Ovary (tissue), 9 donors: ENCODE data around the gene RHBG. TPM values are rescaled to one million over a fixed set of nuclear protein-coding genes. Genes with fewer than 3 reads are reported as not detected.

ENCODE experiments used
- DNase-seq, 5 donors: peaks; one replicate each; pipeline ENCODE4 v3.0.0-alpha.2; 2019 to 2020
- H3K27ac ChIP-seq, 2 donors: fragments of 200-600 bp; one replicate each; pipeline versions ENCODE4 v1.5.1 to v1.8.0; 2019 to 2022
- H3K27me3 ChIP-seq: fragments of 200-600 bp; one replicate; pipeline ENCODE4 v1.8.0; 2022
- H3K36me3 ChIP-seq: fragments of 200-600 bp; sonication (generic); one replicate; pipeline ENCODE4 v1.5.1; 2019
- H3K4me1 ChIP-seq: one replicate; pipeline ENCODE4 v1.8.1; 2013; ENCODE audit warnings: mild to moderate bottlenecking, moderate library complexity; ENCODE audit not compliant: insufficient read depth
- H3K4me3 ChIP-seq: fragments of 200-600 bp; sonication (generic); one replicate; pipeline ENCODE4 v1.5.1; 2017
- H3K9me3 ChIP-seq, 2 donors: fragments of 200-600 bp in 1 of 2; sonication (generic) in 1 of 2; one replicate each; pipeline versions ENCODE4 v1.5.1 to v1.8.1; 2013 to 2019; ENCODE audit warnings: mild to moderate bottlenecking in 1 of 2, moderate library complexity in 1 of 2
- CTCF ChIP-seq, 3 donors: fragments of 450-650 bp in 2 of 3; fragments of 200-600 bp in 1 of 3; IDR thresholded peaks; one replicate each; pipeline versions ENCODE4 v1.5.1 to v1.8.0; 2016 to 2022; ENCODE audit warnings: antibody characterized with exemption in 3 of 3, mild to moderate bottlenecking in 1 of 3
- EP300 ChIP-seq: sonication (generic); formaldehyde crosslinking; IDR thresholded peaks from one replicate; pipeline ENCODE4 v1.6.1; 2017; ENCODE audit warnings: antibody characterized with exemption
- POLR2A ChIP-seq: fragments of 450-650 bp; IDR thresholded peaks from one replicate; pipeline ENCODE4 v1.6.1; 2017; ENCODE audit warnings: antibody characterized with exemption, mild to moderate bottlenecking, moderate library complexity
- WGBS, 3 donors: extraction: QIAGEN DNeasy Blood & Tissue Kit in 1 of 3; methylation state at CpG; one replicate each; pipeline versions ENCODE4 v1.1.5 to v1.1.7; 2013 to 2017; 5-methylcytosine and 5-hydroxymethylcytosine counted together
- intact Hi-C, 4 donors: fragments of 100-400 bp; cut with DNase I; formaldehyde crosslinking; loops; one replicate each; pipeline versions ENCODE4 v1.11.0 to v1.15.1; 2022 to 2023
- polyA plus RNA-seq, 2 donors: library from polyadenylated mRNA; stranded (reverse); fragments of 200-250 nt in 1 of 2; fragments of 350-450 nt in 1 of 2; fragmentation: Illumina TruSeq in 1 of 2; extraction: RNeasy Lipid Tissue Mini Kit (QIAGEN cat#74804) in 1 of 2; gene quantifications; one replicate each; pipeline ENCODE4 v1.2.3, GENCODE V29; 2013 to 2014
- total RNA-seq, 7 donors: library from RNA; depleted of rRNA in 2 of 7; stranded (reverse); fragments of >200 nt in 2 of 7; fragmentation: NEBNext Ultra II Directional in 3 of 7; extraction: Animal tissue kit (Norgen Biotek cat#: 25700) in 3 of 7; gene quantifications; one replicate each; pipeline versions ENCODE4 v1.1.0 to v1.2.4, GENCODE V29; 2016 to 2023
- donor health status: DM: no; HTN: no; CAD: no; lungs with moderate emphysema.
- donor health status: DM: no; HTN: no; CAD: no.
- donor health status: Bipolar disorder and iron deficiency.
- donor health status: DM: yes; HTN: yes; CAD: no.
- donor health status: DM: no; HTN: no; CAD: no.
- donor health status: DM: yes; HTN: yes; CAD: no.

RHBG gene
- total and polyA plus RNA-seq, 9 donors: 2.3 to 27.4 (median 13.6) TPM

DNA sequence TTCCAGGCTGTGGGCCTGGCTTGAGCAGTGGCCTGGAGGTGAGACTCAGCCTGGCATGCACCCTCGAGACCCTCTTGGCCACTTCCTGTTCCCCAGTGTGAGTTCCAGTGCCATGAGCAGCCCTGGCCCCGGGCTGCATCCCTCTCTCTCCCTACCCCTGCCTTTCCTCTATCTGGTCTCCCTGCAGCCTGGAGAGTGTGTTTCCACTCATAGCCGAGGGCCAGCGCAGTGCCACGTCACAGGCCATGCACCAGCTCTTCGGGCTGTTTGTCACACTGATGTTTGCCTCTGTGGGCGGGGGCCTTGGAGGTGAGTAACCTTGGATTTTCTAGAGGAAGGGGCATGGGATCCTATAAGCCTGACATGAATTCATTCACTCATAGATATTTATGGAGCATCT is 13.6 kb downstream of the RHBG start:
- no peaks in the 10 kb centered on the region for H3K9me3 ChIP-seq
- 51 to 69% (median 58%) methylated on average over 7 of the region's 7 CpGs for WGBS, 3 donors
- DNase-seq: no peak
- H3K36me3 ChIP-seq: no peaks in the 10 kb centered on the region
- intact Hi-C loops: loop anchor here in 2 of 4 donors (10.0 kb wide), 2 partner anchors 62 to 222 kb away; partner anchors contain the start of gene GPATCH4 (in 1 of the 2)
- no peak overlapping the region for H3K4me3 ChIP-seq
- H3K27me3 ChIP-seq: no peaks in the 10 kb centered on the region
- H3K27ac ChIP-seq: no peak overlapping the region
- no peaks in the 10 kb centered on the region for H3K4me1 ChIP-seq
- TF ChIP-seq CTCF (IDR thresholded peaks at IDR 0.05): no peak
- no peak for TF ChIP-seq POLR2A
- TF ChIP-seq EP300: no peak

DNA sequence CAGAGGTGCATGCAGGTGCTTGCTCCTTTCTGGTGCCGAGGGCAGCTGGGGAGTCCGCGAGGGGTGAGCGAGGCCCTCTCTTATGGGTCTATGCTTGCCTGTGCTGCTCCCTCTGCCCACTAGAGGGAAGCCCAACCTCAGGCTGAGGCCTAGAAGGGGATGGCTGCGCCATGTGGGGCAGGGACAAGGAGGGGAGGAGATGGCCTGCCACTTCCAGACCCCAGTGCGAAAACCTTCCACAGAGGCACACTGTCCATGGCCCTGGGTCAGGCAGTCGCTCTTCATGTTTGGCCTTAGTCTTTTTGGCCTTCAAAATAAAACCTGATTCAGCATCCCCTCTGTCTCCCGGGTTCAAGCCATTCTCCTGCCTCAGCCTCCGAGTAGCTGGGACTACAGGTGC is 14.0 kb downstream of the RHBG start:
- Histone ChIP-seq H3K27me3 (no peaks in the 10 kb centered on the region), H3K27ac (no peak overlapping the region), H3K4me1 (peaks cover 3% of the 10 kb centered on the region), H3K36me3 (no peaks in the 10 kb centered on the region), H3K9me3 (no peaks in the 10 kb centered on the region), H3K4me3 (no peak overlapping the region)
- TF ChIP-seq CTCF (IDR thresholded peaks at IDR 0.05) (no peak), POLR2A (no peak), EP300 (no peak)
- WGBS, 3 donors: 54 to 70% (median 64%) methylated on average over 9 of the region's 9 CpGs
- DNase-seq: peak in 3 of 5 donors; percentile 35 to 57 (median 49)
- intact Hi-C loops: loop anchor here in 2 of 4 donors (10.0 kb wide), 2 partner anchors 62 to 222 kb away; partner anchors contain the start of gene GPATCH4 (in 1 of the 2)

DNA sequence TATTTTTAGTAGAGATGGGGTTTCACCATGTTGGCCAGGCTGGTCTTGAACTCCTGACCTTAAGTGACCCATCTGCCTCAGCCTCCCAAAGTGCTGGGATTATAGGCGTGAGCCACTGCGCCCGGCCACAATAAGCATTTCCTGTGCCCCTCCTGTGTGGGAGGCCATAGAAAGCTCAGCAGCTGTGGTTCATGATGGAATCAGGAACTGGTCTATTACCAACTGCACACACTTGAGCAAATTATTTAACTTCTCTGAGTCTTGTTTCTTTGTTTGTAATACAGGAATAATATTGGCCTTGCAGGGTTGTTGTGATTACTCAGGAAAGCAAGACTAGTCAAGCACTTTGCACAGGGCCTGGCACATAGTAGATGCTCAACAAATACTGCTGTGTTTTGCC is 15.0 kb downstream of the RHBG start:
- Histone ChIP-seq H3K4me3 (no peak overlapping the region), H3K9me3 (no peaks in the 10 kb centered on the region), H3K36me3 (no peaks in the 10 kb centered on the region), H3K27me3 (no peaks in the 10 kb centered on the region), H3K27ac (no peak overlapping the region), H3K4me1 (peaks cover 6% of the 10 kb centered on the region)
- DNase-seq: no peak
- intact Hi-C loops: loop anchor here in 2 of 4 donors (10.0 kb wide), 2 partner anchors 61 to 221 kb away; partner anchors contain the start of gene GPATCH4 (in 1 of the 2)
- TF ChIP-seq CTCF (IDR thresholded peaks at IDR 0.05): no peak
- TF ChIP-seq POLR2A: no peak
- no peak for TF ChIP-seq EP300
- 55 to 67% (median 65%) methylated on average over 3 of the region's 3 CpGs for WGBS, 3 donors

DNA sequence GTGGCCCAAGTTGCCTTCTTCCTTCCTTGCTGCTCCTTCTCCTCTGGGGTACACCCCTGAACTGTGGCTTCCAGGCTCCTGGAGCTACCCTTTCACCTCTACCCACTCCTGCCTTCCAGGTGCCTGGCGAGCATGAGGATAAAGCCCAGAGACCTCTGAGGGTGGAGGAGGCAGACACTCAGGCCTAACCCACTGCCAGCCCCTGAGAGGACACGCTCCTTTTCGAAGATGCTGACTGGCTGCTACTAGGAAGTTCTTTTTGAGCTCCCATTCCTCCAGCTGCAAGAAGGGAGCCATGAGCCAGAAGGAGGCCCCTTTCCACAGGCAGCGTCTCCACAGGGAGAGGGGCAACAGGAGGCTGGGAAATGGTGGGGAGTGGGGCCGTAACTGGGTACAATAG is 15.6 kb downstream of the RHBG start:
- Histone ChIP-seq H3K4me3 (no peak overlapping the region), H3K27me3 (no peaks in the 10 kb centered on the region), H3K4me1 (peaks cover 6% of the 10 kb centered on the region), H3K27ac (no peak overlapping the region), H3K9me3 (no peaks in the 10 kb centered on the region), H3K36me3 (no peaks in the 10 kb centered on the region)
- DNase-seq: no peak
- WGBS, 3 donors: 93 to 94% (median 94%) methylated on average over 5 of the region's 5 CpGs
- TF ChIP-seq EP300: no peak
- TF ChIP-seq POLR2A: no peak
- TF ChIP-seq CTCF (IDR thresholded peaks at IDR 0.05): no peak
- intact Hi-C loops: loop anchor here in 3 of 4 donors (1.0 to 10.0 kb wide), 4 partner anchors 27 to 220 kb away; partner anchors contain the start of gene GPATCH4 (in 1 of the 3)
